WTC11 (cell line): ENCODE results near the gene ST6GALNAC6. TPM values are rescaled to one million over a fixed set of nuclear protein-coding genes. Genes with fewer than 3 reads are reported as not detected.

Source experiments
- ATAC-seq: fragments of 200-7000 bp; cut with Tn5 transposase; 2 replicates; pipeline ENCODE4 v1.10.0; 2021; ENCODE audit warnings: mild to moderate bottlenecking, moderate library complexity
- CTCF ChIA-PET: fragments of 300-600 bp; sonication (Branson Sonifier 250); formaldehyde crosslinking; loops from one replicate; lab custom pipeline; 2021; ENCODE audit warnings: antibody characterized with exemption; lab: Charles Lee
- POLR2A ChIA-PET: fragments of 350-600 bp; sonication (Branson Sonifier 250); formaldehyde crosslinking; loops from one replicate; lab custom pipeline; 2021; ENCODE audit warnings: antibody characterized with exemption; lab: Charles Lee
- DNase-seq: peaks from one replicate; pipeline ENCODE4 v3.0.0; 2021; ENCODE audit warnings: low spot score
- H3K27ac Mint-ChIP-seq: 2 replicates; pipeline ENCODE4 v1.8.0; 2021; ENCODE audit warnings: mixed read lengths
- H3K27me3 Mint-ChIP-seq: 2 replicates; pipeline ENCODE4 v1.8.0; 2021; ENCODE audit warnings: low read depth, mild to moderate bottlenecking, moderate library complexity, mixed read lengths
- H3K36me3 Mint-ChIP-seq: 2 replicates; pipeline ENCODE4 v1.8.0; 2021; ENCODE audit warnings: mixed read lengths
- H3K4me1 Mint-ChIP-seq: 2 replicates; pipeline ENCODE4 v1.8.0; 2022; ENCODE audit warnings: mixed read lengths
- H3K4me3 Mint-ChIP-seq: 2 replicates; pipeline ENCODE4 v1.8.0; 2021; ENCODE audit warnings: mild to moderate bottlenecking, moderate library complexity, mixed read lengths
- H3K9me3 Mint-ChIP-seq: 2 replicates; pipeline ENCODE4 v1.8.0; 2021; ENCODE audit warnings: mixed read lengths
- ATF1 ChIP-seq: sonication (generic); formaldehyde crosslinking; IDR thresholded peaks from 2 replicates; pipeline ENCODE4 v1.8.1; 2023; ENCODE audit warnings: mild to moderate bottlenecking, moderate library complexity, missing genetic modification reagents
- ESRRA ChIP-seq: sonication (generic); formaldehyde crosslinking; IDR thresholded peaks from 2 replicates; pipeline ENCODE4 v1.8.1; 2022; ENCODE audit warnings: mild to moderate bottlenecking, missing genetic modification reagents, borderline replicate concordance
- FOXJ3 ChIP-seq: sonication (generic); formaldehyde crosslinking; IDR thresholded peaks from 2 replicates; pipeline ENCODE4 v1.9.0; 2021; ENCODE audit warnings: missing genetic modification reagents, mild to moderate bottlenecking, borderline replicate concordance
- FOXP1 ChIP-seq: sonication (generic); formaldehyde crosslinking; IDR thresholded peaks from 2 replicates; pipeline ENCODE4 v1.8.0; 2022; ENCODE audit warnings: missing genetic modification reagents, mild to moderate bottlenecking, moderate library complexity, borderline replicate concordance
- GRHL2 ChIP-seq: fragments of 250-450 bp; sonication (Bioruptor Pico); IDR thresholded peaks from 2 replicates; pipeline ENCODE4 v1.8.0; 2022; ENCODE audit warnings: mild to moderate bottlenecking, moderate library complexity; ENCODE audit not compliant: insufficient replicate concordance, severe bottlenecking
- IRF2 ChIP-seq: sonication (generic); formaldehyde crosslinking; IDR thresholded peaks from 2 replicates; pipeline ENCODE4 v1.8.0; 2022; ENCODE audit warnings: low read depth, missing genetic modification reagents, borderline replicate concordance
- KAT7 ChIP-seq: sonication (generic); formaldehyde crosslinking; IDR thresholded peaks from 2 replicates; pipeline ENCODE4 v1.8.1; 2023; ENCODE audit warnings: missing genetic modification reagents, mild to moderate bottlenecking, borderline replicate concordance
- MYBL2 ChIP-seq: sonication (generic); formaldehyde crosslinking; IDR thresholded peaks from 2 replicates; pipeline ENCODE4 v1.8.1; 2023; ENCODE audit warnings: mild to moderate bottlenecking, moderate library complexity, missing genetic modification reagents
- TEAD4 ChIP-seq: sonication (generic); formaldehyde crosslinking; IDR thresholded peaks from 2 replicates; pipeline ENCODE4 v1.8.0; 2022; ENCODE audit warnings: mild to moderate bottlenecking, missing genetic modification reagents
- ZBTB21 ChIP-seq: sonication (generic); formaldehyde crosslinking; IDR thresholded peaks from 2 replicates; pipeline ENCODE4 v1.8.1; 2023; ENCODE audit warnings: mild to moderate bottlenecking, missing genetic modification reagents, borderline replicate concordance
- ZNF263 ChIP-seq: sonication (generic); formaldehyde crosslinking; IDR thresholded peaks from 2 replicates; pipeline ENCODE4 v1.8.1; 2022; ENCODE audit warnings: low read depth, mild to moderate bottlenecking, moderate library complexity, missing genetic modification reagents
- ZNF317 ChIP-seq: sonication (generic); formaldehyde crosslinking; IDR thresholded peaks from 2 replicates; pipeline ENCODE4 v1.8.1; 2023; ENCODE audit warnings: low read depth, mild to moderate bottlenecking, moderate library complexity, missing genetic modification reagents, borderline replicate concordance
- ZNF671 ChIP-seq: fragments of 250-450 bp; sonication (Bioruptor Pico); IDR thresholded peaks from 2 replicates; pipeline ENCODE4 v1.8.0; 2021; ENCODE audit warnings: mild to moderate bottlenecking
- total RNA-seq: library from RNA; stranded (reverse); gene quantifications from 3 replicates; pipeline ENCODE4 v1.2.3, GENCODE V29; 2021
- TF ChIP-seq, protein P1 (sequence below): sonication (generic); formaldehyde crosslinking; IDR thresholded peaks from 2 replicates; pipeline ENCODE4 v1.8.1; 2023; ENCODE audit warnings: mild to moderate bottlenecking, missing genetic modification reagents
- TF ChIP-seq, protein P2 (sequence below): sonication (generic); formaldehyde crosslinking; conservative IDR thresholded peaks from 2 replicates; pipeline ENCODE4 v1.8.1; 2023; ENCODE audit warnings: mild to moderate bottlenecking, low read depth, missing genetic modification reagents, moderate library complexity
- TF ChIP-seq, protein P3 (sequence below): sonication (generic); formaldehyde crosslinking; IDR thresholded peaks from 2 replicates; pipeline ENCODE4 v1.8.0; 2023; ENCODE audit warnings: mild to moderate bottlenecking, missing genetic modification reagents
- TF ChIP-seq, protein P4 (sequence below): sonication (generic); formaldehyde crosslinking; IDR thresholded peaks from 2 replicates; pipeline ENCODE4 v1.8.1; 2023; ENCODE audit warnings: mild to moderate bottlenecking, moderate library complexity, missing genetic modification reagents

The ST6GALNAC6 gene
- total RNA-seq, 1 experiment from 2014 or later: 47.5 TPM

DNA sequence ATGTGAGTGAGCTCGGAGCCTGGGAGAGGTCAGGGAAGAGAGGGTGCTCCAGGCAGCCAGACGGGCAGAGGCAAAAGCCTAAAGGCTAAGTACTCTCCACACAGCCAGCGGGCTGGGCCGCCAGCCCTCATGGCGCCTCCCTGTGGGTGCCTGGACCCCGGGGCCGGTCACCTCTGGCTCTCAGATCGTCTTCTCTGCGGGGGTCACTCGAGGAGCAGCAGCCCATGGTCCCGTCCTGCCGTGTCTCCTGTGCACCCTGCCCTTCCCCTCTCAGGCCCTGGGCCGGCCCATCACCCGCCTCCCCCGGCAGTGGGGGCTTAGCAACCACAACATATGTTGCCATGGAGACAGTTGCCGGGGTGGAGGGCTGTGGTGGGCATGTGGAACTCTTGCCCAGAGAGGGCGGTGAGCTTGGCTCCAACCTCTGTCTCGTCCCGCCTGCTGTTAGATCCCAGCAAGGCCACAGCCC, 26.1 kb downstream of the ST6GALNAC6 start:
- TF ChIP-seq ATF1 (CRISPR knock-in tag) (no peak), TEAD4 (no peak), ESRRA (no peak), MYBL2 (CRISPR knock-in tag) (no peak), FOXJ3 (CRISPR knock-in tag) (no peak), ZBTB21 (CRISPR knock-in tag) (no peak), IRF2 (CRISPR knock-in tag) (no peak), KAT7 (CRISPR knock-in tag) (no peak), ZNF263 (no peak), ZNF671 (CRISPR knock-in tag) (no peak), ZNF317 (CRISPR knock-in tag) (no peak), FOXP1 (CRISPR knock-in tag) (no peak)
- TF ChIP-seq, protein P1, sequence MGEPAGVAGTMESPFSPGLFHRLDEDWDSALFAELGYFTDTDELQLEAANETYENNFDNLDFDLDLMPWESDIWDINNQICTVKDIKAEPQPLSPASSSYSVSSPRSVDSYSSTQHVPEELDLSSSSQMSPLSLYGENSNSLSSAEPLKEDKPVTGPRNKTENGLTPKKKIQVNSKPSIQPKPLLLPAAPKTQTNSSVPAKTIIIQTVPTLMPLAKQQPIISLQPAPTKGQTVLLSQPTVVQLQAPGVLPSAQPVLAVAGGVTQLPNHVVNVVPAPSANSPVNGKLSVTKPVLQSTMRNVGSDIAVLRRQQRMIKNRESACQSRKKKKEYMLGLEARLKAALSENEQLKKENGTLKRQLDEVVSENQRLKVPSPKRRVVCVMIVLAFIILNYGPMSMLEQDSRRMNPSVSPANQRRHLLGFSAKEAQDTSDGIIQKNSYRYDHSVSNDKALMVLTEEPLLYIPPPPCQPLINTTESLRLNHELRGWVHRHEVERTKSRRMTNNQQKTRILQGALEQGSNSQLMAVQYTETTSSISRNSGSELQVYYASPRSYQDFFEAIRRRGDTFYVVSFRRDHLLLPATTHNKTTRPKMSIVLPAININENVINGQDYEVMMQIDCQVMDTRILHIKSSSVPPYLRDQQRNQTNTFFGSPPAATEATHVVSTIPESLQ (CRISPR knock-in tag): no peak
- TF ChIP-seq, protein P2, sequence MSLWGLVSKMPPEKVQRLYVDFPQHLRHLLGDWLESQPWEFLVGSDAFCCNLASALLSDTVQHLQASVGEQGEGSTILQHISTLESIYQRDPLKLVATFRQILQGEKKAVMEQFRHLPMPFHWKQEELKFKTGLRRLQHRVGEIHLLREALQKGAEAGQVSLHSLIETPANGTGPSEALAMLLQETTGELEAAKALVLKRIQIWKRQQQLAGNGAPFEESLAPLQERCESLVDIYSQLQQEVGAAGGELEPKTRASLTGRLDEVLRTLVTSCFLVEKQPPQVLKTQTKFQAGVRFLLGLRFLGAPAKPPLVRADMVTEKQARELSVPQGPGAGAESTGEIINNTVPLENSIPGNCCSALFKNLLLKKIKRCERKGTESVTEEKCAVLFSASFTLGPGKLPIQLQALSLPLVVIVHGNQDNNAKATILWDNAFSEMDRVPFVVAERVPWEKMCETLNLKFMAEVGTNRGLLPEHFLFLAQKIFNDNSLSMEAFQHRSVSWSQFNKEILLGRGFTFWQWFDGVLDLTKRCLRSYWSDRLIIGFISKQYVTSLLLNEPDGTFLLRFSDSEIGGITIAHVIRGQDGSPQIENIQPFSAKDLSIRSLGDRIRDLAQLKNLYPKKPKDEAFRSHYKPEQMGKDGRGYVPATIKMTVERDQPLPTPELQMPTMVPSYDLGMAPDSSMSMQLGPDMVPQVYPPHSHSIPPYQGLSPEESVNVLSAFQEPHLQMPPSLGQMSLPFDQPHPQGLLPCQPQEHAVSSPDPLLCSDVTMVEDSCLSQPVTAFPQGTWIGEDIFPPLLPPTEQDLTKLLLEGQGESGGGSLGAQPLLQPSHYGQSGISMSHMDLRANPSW: no peak
- TF ChIP-seq, protein P3, sequence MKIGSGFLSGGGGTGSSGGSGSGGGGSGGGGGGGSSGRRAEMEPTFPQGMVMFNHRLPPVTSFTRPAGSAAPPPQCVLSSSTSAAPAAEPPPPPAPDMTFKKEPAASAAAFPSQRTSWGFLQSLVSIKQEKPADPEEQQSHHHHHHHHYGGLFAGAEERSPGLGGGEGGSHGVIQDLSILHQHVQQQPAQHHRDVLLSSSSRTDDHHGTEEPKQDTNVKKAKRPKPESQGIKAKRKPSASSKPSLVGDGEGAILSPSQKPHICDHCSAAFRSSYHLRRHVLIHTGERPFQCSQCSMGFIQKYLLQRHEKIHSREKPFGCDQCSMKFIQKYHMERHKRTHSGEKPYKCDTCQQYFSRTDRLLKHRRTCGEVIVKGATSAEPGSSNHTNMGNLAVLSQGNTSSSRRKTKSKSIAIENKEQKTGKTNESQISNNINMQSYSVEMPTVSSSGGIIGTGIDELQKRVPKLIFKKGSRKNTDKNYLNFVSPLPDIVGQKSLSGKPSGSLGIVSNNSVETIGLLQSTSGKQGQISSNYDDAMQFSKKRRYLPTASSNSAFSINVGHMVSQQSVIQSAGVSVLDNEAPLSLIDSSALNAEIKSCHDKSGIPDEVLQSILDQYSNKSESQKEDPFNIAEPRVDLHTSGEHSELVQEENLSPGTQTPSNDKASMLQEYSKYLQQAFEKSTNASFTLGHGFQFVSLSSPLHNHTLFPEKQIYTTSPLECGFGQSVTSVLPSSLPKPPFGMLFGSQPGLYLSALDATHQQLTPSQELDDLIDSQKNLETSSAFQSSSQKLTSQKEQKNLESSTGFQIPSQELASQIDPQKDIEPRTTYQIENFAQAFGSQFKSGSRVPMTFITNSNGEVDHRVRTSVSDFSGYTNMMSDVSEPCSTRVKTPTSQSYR (CRISPR knock-in tag): no peak
- Mint-ChIP-seq H3K4me1 (peaks cover 15% of the 10 kb centered on the region), H3K27me3 (no peaks in the 10 kb centered on the region), H3K9me3 (no peaks in the 10 kb centered on the region), H3K27ac (no peak overlapping the region), H3K36me3 (no peaks in the 10 kb centered on the region), H3K4me3 (no peak overlapping the region)
- POLR2A ChIA-PET: interaction anchor here (1.7 kb wide), 1 partner anchor 18 kb away, joined by 3 read pairs; the partner anchor contains the start of gene ENG
- no peak for DNase-seq
- CTCF ChIA-PET: interaction anchor here (0.6 to 2.5 kb wide), 5 partner anchors 19 to 138 kb away, joined by 3 to 11 read pairs (median 6); partner anchors contain the start of genes ENG and TOR2A
- ATAC-seq: no peak

DNA sequence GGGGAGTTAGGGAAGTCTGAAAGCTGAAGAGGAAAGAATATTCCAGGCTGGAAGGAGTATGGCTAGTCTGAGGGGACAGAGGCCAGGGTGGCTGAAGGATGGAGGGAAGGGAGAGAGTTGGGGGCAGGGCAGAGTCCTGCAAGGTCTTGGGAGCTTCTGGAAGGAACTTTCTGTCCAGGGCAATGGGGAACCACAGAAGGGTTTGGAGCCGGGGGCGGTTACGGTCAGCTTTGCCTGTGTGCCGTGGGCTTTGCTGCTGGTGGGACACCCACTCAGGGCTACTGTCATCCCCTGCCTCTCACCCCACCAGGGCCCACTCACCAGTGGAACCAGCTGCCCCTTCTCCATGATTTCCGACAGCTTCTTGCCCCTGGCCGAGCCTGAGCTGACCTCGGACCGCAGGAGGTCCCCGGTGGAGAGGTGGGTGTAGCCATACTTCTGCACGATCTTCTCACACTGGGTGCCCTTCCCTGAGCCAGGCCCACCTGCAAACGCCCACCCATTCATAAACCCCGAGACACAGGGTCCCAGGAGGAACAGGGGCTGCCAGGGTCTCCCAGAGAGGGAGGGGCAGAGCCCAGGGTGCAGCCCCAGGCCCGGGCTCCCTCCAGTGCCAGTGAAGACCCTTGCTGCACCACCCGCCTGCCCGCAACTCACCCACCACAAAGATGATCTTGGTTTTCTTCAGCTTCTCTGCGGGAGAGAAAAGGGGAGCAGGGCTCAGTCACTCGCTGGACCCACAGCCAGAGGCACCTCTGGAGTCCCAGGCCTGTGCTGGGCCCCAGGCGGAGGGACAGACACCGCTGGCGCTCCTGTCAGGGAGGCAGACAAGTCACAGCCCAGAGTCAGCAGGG, 26.8 kb downstream of the ST6GALNAC6 start:
- Mint-ChIP-seq H3K27me3 (no peaks in the 10 kb centered on the region), H3K4me1 (peaks cover 10% of the 10 kb centered on the region), H3K36me3 (no peaks in the 10 kb centered on the region), H3K9me3 (no peaks in the 10 kb centered on the region), H3K4me3 (no peak overlapping the region), H3K27ac (no peak overlapping the region)
- POLR2A ChIA-PET: interaction anchor here (1.7 kb wide), 1 partner anchor 18 kb away, joined by 3 read pairs; the partner anchor contains the start of gene ENG
- CTCF ChIA-PET: interaction anchor here (0.6 to 2.5 kb wide), 4 partner anchors 47 to 369 kb away, joined by 3 to 11 read pairs (median 6); partner anchors contain the start of gene TOR2A
- no peak for ATAC-seq
- TF ChIP-seq, protein P4, sequence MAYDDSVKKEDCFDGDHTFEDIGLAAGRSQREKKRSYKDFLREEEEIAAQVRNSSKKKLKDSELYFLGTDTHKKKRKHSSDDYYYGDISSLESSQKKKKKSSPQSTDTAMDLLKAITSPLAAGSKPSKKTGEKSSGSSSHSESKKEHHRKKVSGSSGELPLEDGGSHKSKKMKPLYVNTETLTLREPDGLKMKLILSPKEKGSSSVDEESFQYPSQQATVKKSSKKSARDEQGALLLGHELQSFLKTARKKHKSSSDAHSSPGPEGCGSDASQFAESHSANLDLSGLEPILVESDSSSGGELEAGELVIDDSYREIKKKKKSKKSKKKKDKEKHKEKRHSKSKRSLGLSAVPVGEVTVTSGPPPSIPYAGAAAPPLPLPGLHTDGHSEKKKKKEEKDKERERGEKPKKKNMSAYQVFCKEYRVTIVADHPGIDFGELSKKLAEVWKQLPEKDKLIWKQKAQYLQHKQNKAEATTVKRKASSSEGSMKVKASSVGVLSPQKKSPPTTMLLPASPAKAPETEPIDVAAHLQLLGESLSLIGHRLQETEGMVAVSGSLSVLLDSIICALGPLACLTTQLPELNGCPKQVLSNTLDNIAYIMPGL (CRISPR knock-in tag): no peak
- no peak for TF ChIP-seq GRHL2 (CRISPR knock-in tag)
- TF ChIP-seq, all 79 proteins: peak for 0
- no peak for DNase-seq
